HL-60 (cell line): ENCODE measurements around the gene RBM12.

Experiments used
- DNase-seq, 2 experiments: peaks; one replicate each; pipeline ENCODE4 v3.0.0-alpha.2; 2010 to 2020; ENCODE audit warnings: low read depth in 1 of 2, low spot score in 1 of 2
- H3K27ac ChIP-seq: fragments of 250-450 bp; sonication (Bioruptor Pico); replicated peaks from 2 replicates; pipeline ENCODE4 v1.5.1; 2020; ENCODE audit warnings: mild to moderate bottlenecking, moderate library complexity
- H3K27me3 ChIP-seq: fragments of 250-450 bp; sonication (Bioruptor Pico); 2 replicates; pipeline ENCODE4 v1.5.1; 2021; ENCODE audit warnings: mild to moderate bottlenecking, moderate library complexity; ENCODE audit not compliant: insufficient read depth, poor library complexity, severe bottlenecking
- H3K4me3 ChIP-seq: replicated peaks from 2 replicates; pipeline ENCODE4 v1.5.1; 2011; ENCODE audit warnings: mild to moderate bottlenecking, control low read depth, low read length; ENCODE audit not compliant: insufficient read depth
- CTCF ChIP-seq: IDR thresholded peaks from one replicate; pipeline ENCODE4 v1.5.1; 2011; ENCODE audit warnings: low read length, control low read depth, inconsistent platforms; ENCODE audit not compliant: insufficient read depth
- GABPA ChIP-seq: IDR thresholded peaks from 2 replicates; pipeline ENCODE4 v1.6.1; 2012; ENCODE audit warnings: low read depth
- POLR2AphosphoS5 ChIP-seq: IDR thresholded peaks from 2 replicates; pipeline ENCODE4 v1.6.1; 2012; ENCODE audit warnings: low read depth
- REST ChIP-seq: IDR thresholded peaks from 2 replicates; pipeline ENCODE4 v1.6.1; 2012; ENCODE audit warnings: low read depth; ENCODE audit not compliant: insufficient replicate concordance
- SPI1 ChIP-seq: IDR thresholded peaks from 2 replicates; pipeline ENCODE4 v1.6.1; 2012; ENCODE audit warnings: low read depth, mild to moderate bottlenecking, borderline replicate concordance

The RBM12 gene

GRCh38 chr20:35625584-35626385 lies 38.9 kb downstream of the RBM12 start:
- TF ChIP-seq CTCF (no peak), POLR2AphosphoS5 (no peak), REST (no peak), SPI1 (no peak), GABPA (no peak)
- H3K27ac ChIP-seq: no peak overlapping the region
- DNase-seq: no peak
- H3K27me3 ChIP-seq: no peaks in the 10 kb centered on the region
- H3K4me3 ChIP-seq: no peak overlapping the region

GRCh38 chr20:35621560-35621946 lies 43.1 kb downstream of the RBM12 start:
- TF ChIP-seq POLR2AphosphoS5 (no peak), REST (no peak), GABPA (no peak), CTCF (no peak), SPI1 (no peak)
- Histone ChIP-seq H3K27ac (peak overlapping the region; percentile 31), H3K4me3 (no peak overlapping the region), H3K27me3 (no peaks in the 10 kb centered on the region)
- DNase-seq: no peak

- Histone ChIP-seq H3K27ac (peak overlapping the region; percentile 31), H3K4me3 (no peak overlapping the region), H3K27me3 (no peaks in the 10 kb centered on the region)
- peak in 1 of 2 experiments; percentile 51 for DNase-seq
- no peak for TF ChIP-seq GABPA
- no peak for TF ChIP-seq SPI1
Observed at GRCh38 chr20:35620818-35621559, 43.7 kb downstream of the RBM12 start.
